Measurements from ENCODE around the gene LDAH.

DNA sequence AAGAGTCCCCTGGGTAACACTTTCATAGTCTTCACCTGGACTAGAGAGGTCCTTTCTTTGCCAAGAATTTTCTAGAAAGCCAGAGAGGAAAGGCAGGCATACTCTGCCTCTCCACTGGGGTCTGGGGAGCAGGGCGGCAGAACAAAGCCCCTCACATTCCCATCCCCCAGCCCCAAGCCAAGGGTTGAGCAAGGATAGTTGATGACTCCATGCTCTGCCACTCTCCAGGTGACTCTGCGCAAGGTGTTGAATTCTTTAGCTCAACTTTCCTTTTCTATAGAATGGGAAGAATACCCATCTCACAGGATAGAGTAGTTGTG is 158.9 kb downstream of the LDAH start:
- TF ChIP-seq, protein P1, sequence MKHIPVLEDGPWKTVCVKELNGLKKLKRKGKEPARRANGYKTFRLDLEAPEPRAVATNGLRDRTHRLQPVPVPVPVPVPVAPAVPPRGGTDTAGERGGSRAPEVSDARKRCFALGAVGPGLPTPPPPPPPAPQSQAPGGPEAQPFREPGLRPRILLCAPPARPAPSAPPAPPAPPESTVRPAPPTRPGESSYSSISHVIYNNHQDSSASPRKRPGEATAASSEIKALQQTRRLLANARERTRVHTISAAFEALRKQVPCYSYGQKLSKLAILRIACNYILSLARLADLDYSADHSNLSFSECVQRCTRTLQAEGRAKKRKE (CRISPR knock-in tag; IDR thresholded peaks at IDR 0.05; ENCODE audit: low read depth): no peak
- TF ChIP-seq JUN (IDR thresholded peaks at IDR 0.05): no peak
- no peak for TF ChIP-seq POLR2A (IDR thresholded peaks at IDR 0.05; ENCODE audit: low read length)
- TF ChIP-seq MAFK (IDR thresholded peaks at IDR 0.05; ENCODE audit: partially characterized antibody): no peak
- TF ChIP-seq CHD2 (IDR thresholded peaks at IDR 0.05; ENCODE audit: low read length, partially characterized antibody): no peak
- TF ChIP-seq, protein P2, sequence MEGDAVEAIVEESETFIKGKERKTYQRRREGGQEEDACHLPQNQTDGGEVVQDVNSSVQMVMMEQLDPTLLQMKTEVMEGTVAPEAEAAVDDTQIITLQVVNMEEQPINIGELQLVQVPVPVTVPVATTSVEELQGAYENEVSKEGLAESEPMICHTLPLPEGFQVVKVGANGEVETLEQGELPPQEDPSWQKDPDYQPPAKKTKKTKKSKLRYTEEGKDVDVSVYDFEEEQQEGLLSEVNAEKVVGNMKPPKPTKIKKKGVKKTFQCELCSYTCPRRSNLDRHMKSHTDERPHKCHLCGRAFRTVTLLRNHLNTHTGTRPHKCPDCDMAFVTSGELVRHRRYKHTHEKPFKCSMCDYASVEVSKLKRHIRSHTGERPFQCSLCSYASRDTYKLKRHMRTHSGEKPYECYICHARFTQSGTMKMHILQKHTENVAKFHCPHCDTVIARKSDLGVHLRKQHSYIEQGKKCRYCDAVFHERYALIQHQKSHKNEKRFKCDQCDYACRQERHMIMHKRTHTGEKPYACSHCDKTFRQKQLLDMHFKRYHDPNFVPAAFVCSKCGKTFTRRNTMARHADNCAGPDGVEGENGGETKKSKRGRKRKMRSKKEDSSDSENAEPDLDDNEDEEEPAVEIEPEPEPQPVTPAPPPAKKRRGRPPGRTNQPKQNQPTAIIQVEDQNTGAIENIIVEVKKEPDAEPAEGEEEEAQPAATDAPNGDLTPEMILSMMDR (IDR thresholded peaks at IDR 0.05): no peak
- no peak for TF ChIP-seq RAD21 (conservative IDR thresholded peaks at IDR 0.05 in 1 of 2, IDR thresholded peaks at IDR 0.05 in 1 of 2)
- TF ChIP-seq RCOR1 (IDR thresholded peaks at IDR 0.05; ENCODE audit: low read depth, low read length): no peak
- TF ChIP-seq, protein P3, sequence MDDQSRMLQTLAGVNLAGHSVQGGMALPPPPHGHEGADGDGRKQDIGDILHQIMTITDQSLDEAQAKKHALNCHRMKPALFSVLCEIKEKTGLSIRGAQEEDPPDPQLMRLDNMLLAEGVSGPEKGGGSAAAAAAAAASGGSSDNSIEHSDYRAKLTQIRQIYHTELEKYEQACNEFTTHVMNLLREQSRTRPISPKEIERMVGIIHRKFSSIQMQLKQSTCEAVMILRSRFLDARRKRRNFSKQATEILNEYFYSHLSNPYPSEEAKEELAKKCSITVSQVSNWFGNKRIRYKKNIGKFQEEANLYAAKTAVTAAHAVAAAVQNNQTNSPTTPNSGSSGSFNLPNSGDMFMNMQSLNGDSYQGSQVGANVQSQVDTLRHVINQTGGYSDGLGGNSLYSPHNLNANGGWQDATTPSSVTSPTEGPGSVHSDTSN (IDR thresholded peaks at IDR 0.05): no peak
- TF ChIP-seq, protein P4, sequence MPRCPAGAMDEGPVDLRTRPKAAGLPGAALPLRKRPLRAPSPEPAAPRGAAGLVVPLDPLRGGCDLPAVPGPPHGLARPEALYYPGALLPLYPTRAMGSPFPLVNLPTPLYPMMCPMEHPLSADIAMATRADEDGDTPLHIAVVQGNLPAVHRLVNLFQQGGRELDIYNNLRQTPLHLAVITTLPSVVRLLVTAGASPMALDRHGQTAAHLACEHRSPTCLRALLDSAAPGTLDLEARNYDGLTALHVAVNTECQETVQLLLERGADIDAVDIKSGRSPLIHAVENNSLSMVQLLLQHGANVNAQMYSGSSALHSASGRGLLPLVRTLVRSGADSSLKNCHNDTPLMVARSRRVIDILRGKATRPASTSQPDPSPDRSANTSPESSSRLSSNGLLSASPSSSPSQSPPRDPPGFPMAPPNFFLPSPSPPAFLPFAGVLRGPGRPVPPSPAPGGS (IDR thresholded peaks at IDR 0.05): no peak
- TF ChIP-seq EP300 (IDR thresholded peaks at IDR 0.05): no peak
- TF ChIP-seq ZFP36 (IDR thresholded peaks at IDR 0.05; ENCODE audit: borderline replicate concordance, partially characterized antibody): no peak

Data from A549 (cell line).